H9 (cell line): ENCODE data around the gene TMCC2. TPM values are rescaled to one million over a fixed set of nuclear protein-coding genes. Genes with fewer than 3 reads are reported as not detected.

Experiments
- DNase-seq: peaks from one replicate; pipeline ENCODE4 v3.0.0-alpha.2; 2017
- H2AFZ ChIP-seq: one replicate; pipeline ENCODE4 v1.6.1; 2013; ENCODE audit warnings: mild to moderate bottlenecking, low read length, control low read depth, moderate library complexity
- H2AK5ac ChIP-seq: 2 replicates; pipeline ENCODE4 v1.6.1; 2013; ENCODE audit warnings: low read length, control low read depth, mixed read lengths; ENCODE audit not compliant: insufficient read length
- H2BK120ac ChIP-seq: one replicate; pipeline ENCODE4 v1.6.1; 2013; ENCODE audit warnings: low read depth, mild to moderate bottlenecking, low read length, control low read depth, inconsistent platforms; ENCODE audit not compliant: poor library complexity, severe bottlenecking
- H2BK12ac ChIP-seq: 2 replicates; pipeline ENCODE4 v1.6.1; 2013; ENCODE audit warnings: low read length, control low read depth, mixed read lengths, low read depth; ENCODE audit not compliant: insufficient read length
- H2BK15ac ChIP-seq: 2 replicates; pipeline ENCODE4 v1.6.1; 2013; ENCODE audit warnings: low read depth, low read length, control low read depth
- H2BK20ac ChIP-seq: one replicate; pipeline ENCODE4 v1.6.1; 2013; ENCODE audit warnings: low read depth, mild to moderate bottlenecking, low read length, control low read depth, inconsistent platforms; ENCODE audit not compliant: poor library complexity, severe bottlenecking
- H2BK5ac ChIP-seq: 2 replicates; pipeline ENCODE4 v1.6.1; 2013; ENCODE audit warnings: low read length, control low read depth, mixed read lengths; ENCODE audit not compliant: insufficient read length
- H3K14ac ChIP-seq: 2 replicates; pipeline ENCODE4 v1.6.1; 2013; ENCODE audit warnings: low read length, control low read depth; ENCODE audit not compliant: insufficient read depth
- H3K18ac ChIP-seq: 2 replicates; pipeline ENCODE4 v1.6.1; 2013; ENCODE audit warnings: low read depth, mild to moderate bottlenecking, mixed read lengths, low read length, control low read depth; ENCODE audit not compliant: insufficient read length
- H3K23ac ChIP-seq: 2 replicates; pipeline ENCODE4 v1.6.1; 2013; ENCODE audit warnings: low read length, control low read depth, mixed read lengths, low read depth; ENCODE audit not compliant: insufficient read length
- H3K23me2 ChIP-seq: 2 replicates; pipeline ENCODE4 v1.6.1; 2013; ENCODE audit warnings: low read depth, mild to moderate bottlenecking, mixed read lengths, low read length, control low read depth; ENCODE audit not compliant: insufficient read length, poor library complexity, severe bottlenecking
- H3K27ac ChIP-seq: 2 replicates; pipeline ENCODE4 v1.5.1; 2013; ENCODE audit warnings: low read length, control low read depth, mixed read lengths, low read depth; ENCODE audit not compliant: insufficient read length
- H3K27me3 ChIP-seq: 2 replicates; pipeline ENCODE4 v1.6.1; 2013; ENCODE audit warnings: low read length, control low read depth, inconsistent platforms; ENCODE audit not compliant: insufficient read depth
- H3K4ac ChIP-seq: 2 replicates; pipeline ENCODE4 v1.6.1; 2013; ENCODE audit warnings: low read depth, mild to moderate bottlenecking, control low read depth, inconsistent platforms, low read length, moderate library complexity
- H3K4me1 ChIP-seq: 2 replicates; pipeline ENCODE4 v1.6.1; 2013; ENCODE audit warnings: low read length, control low read depth, inconsistent platforms; ENCODE audit not compliant: insufficient read depth
- H3K4me2 ChIP-seq: 2 replicates; pipeline ENCODE4 v1.6.1; 2013; ENCODE audit warnings: low read length, control low read depth, mixed read lengths; ENCODE audit not compliant: insufficient read length, insufficient read depth
- H3K56ac ChIP-seq: 2 replicates; pipeline ENCODE4 v1.6.1; 2013; ENCODE audit warnings: low read depth, mild to moderate bottlenecking, mixed read lengths, low read length, control low read depth; ENCODE audit not compliant: insufficient read length
- H3K79me1 ChIP-seq: 2 replicates; pipeline ENCODE4 v1.6.1; 2013; ENCODE audit warnings: low read depth, mild to moderate bottlenecking, moderate library complexity, low read length, control low read depth, inconsistent platforms; ENCODE audit not compliant: insufficient read depth, poor library complexity, severe bottlenecking
- H3K79me2 ChIP-seq: 2 replicates; pipeline ENCODE4 v1.6.1; 2013; ENCODE audit warnings: low read length, control low read depth, inconsistent platforms; ENCODE audit not compliant: insufficient read depth
- H3K9ac ChIP-seq: 2 replicates; pipeline ENCODE4 v1.6.1; 2013; ENCODE audit warnings: low read length, control low read depth, mixed read lengths; ENCODE audit not compliant: insufficient read length; ENCODE audit errors: extremely low read depth
- H3K9me3 ChIP-seq: one replicate; pipeline ENCODE4 v1.6.1; 2013; ENCODE audit warnings: low read depth, low read length, inconsistent platforms; ENCODE audit not compliant: control insufficient read depth
- H3T11ph ChIP-seq: one replicate; pipeline ENCODE4 v1.6.1; 2013; ENCODE audit warnings: mild to moderate bottlenecking, low read length, control low read depth, inconsistent platforms
- H4K20me1 ChIP-seq: one replicate; pipeline ENCODE4 v1.6.1; 2013; ENCODE audit not compliant: control insufficient read depth, insufficient read length, insufficient read depth
- H4K5ac ChIP-seq: 2 replicates; pipeline ENCODE4 v1.6.1; 2013; ENCODE audit warnings: low read depth, mild to moderate bottlenecking, mixed read lengths, low read length, control low read depth; ENCODE audit not compliant: insufficient read length
- H4K8ac ChIP-seq: replicated peaks from 2 replicates; pipeline ENCODE4 v1.6.1; 2013; ENCODE audit warnings: low read length, control low read depth, mixed read lengths, low read depth; ENCODE audit not compliant: insufficient read length
- H4K91ac ChIP-seq: 2 replicates; pipeline ENCODE4 v1.6.1; 2013; ENCODE audit warnings: low read depth, mild to moderate bottlenecking, moderate library complexity, mixed read lengths, low read length, control low read depth; ENCODE audit not compliant: insufficient read length
- H3K27ac Mint-ChIP-seq, 3 experiments: 2 replicates in 2 of 3; 3 replicates in 1 of 3; pipeline ENCODE4 v1.8.0; 2020 to 2021; ENCODE audit warnings: mixed read lengths in 3 of 3, mild to moderate bottlenecking in 1 of 3, moderate library complexity in 1 of 3
- H3K27me3 Mint-ChIP-seq: 2 replicates; pipeline ENCODE4 v1.8.0; 2021; ENCODE audit warnings: low read depth, mild to moderate bottlenecking, moderate library complexity, mixed read lengths
- H3K36me3 Mint-ChIP-seq, 3 experiments: 2 replicates in 2 of 3; 3 replicates in 1 of 3; pipeline ENCODE4 v1.8.0; 2020 to 2021; ENCODE audit warnings: low read depth in 3 of 3, mixed read lengths in 3 of 3; ENCODE audit not compliant: insufficient read depth in 1 of 3
- H3K4me1 Mint-ChIP-seq, 2 experiments: 2 replicates each; pipeline ENCODE4 v1.8.0; 2020; ENCODE audit warnings: mixed read lengths in 2 of 2
- H3K4me3 Mint-ChIP-seq, 2 experiments: 2 replicates in 1 of 2; 3 replicates in 1 of 2; pipeline ENCODE4 v1.8.0; 2020 to 2021; ENCODE audit warnings: mild to moderate bottlenecking in 2 of 2, mixed read lengths in 2 of 2, moderate library complexity in 1 of 2
- H3K9me3 Mint-ChIP-seq, 2 experiments: 2 replicates in 1 of 2; 3 replicates in 1 of 2; pipeline ENCODE4 v1.8.0; 2020; ENCODE audit warnings: mild to moderate bottlenecking in 2 of 2, mixed read lengths in 2 of 2, moderate library complexity in 1 of 2
- CTCF ChIP-seq: fragments of 200-600 bp; sonication (generic); conservative IDR thresholded peaks from 3 replicates; pipeline ENCODE4 v1.8.0; 2021; ENCODE audit warnings: antibody characterized with exemption, mild to moderate bottlenecking
- total RNA-seq: library from RNA; stranded (reverse); gene quantifications from 2 replicates; pipeline ENCODE4 v1.2.1, GENCODE V29; 2021

TMCC2 gene
- total RNA-seq, 1 experiment from 2014 or later = 11.7 TPM

GRCh38 chr1:205204552-205204951, 23.2 kb upstream of the TMCC2 start:
- no peak overlapping the region for H3K9ac ChIP-seq
- H4K91ac ChIP-seq = no peak overlapping the region
- no peak overlapping the region for H3K27ac Mint-ChIP-seq
- H3K4me2 ChIP-seq = no peak overlapping the region
- H2BK5ac ChIP-seq = no peak overlapping the region
- H2BK15ac ChIP-seq = no peak overlapping the region
- H3K4me1 Mint-ChIP-seq = peaks cover 10 to 35% of the 10 kb centered on the region in 2 experiments
- H4K8ac ChIP-seq = no peak overlapping the region
- H2BK20ac ChIP-seq = no peak overlapping the region
- H3K79me2 ChIP-seq = no peaks in the 10 kb centered on the region; the same call in 1 of the 2 replicates
- H3K9me3 ChIP-seq = no peaks in the 10 kb centered on the region
- H3K79me1 ChIP-seq = no peaks in the 10 kb centered on the region
- H4K5ac ChIP-seq = no peak overlapping the region
- H3K23me2 ChIP-seq = no peaks in the 10 kb centered on the region
- no peak overlapping the region for H3K14ac ChIP-seq
- H3K4me3 Mint-ChIP-seq = no peak overlapping the region
- no peaks in the 10 kb centered on the region for H3K27me3 Mint-ChIP-seq
- no peak overlapping the region for H3K56ac ChIP-seq
- H2BK120ac ChIP-seq = no peak overlapping the region
- H3K4ac ChIP-seq = no peak overlapping the region
- no peak for TF ChIP-seq CTCF
- H2AK5ac ChIP-seq = no peak overlapping the region
- H3K9me3 Mint-ChIP-seq = no peaks in the 10 kb centered on the region
- peaks cover 0 to 2% (median 0%) of the 10 kb centered on the region in 3 experiments; a peak in 1 of 7 replicates for H3K36me3 Mint-ChIP-seq
- no peak overlapping the region for H3K27ac ChIP-seq
- no peak overlapping the region for H2AFZ ChIP-seq
- no peak for DNase-seq
- no peak overlapping the region for H3K18ac ChIP-seq
- no peaks in the 10 kb centered on the region for H4K20me1 ChIP-seq
- H3K27me3 ChIP-seq = no peaks in the 10 kb centered on the region
- H3K4me1 ChIP-seq = peaks cover 5% of the 10 kb centered on the region; the same call in 1 of the 2 replicates
- H3K23ac ChIP-seq = no peak overlapping the region
- no peak overlapping the region for H3T11ph ChIP-seq
- no peak overlapping the region for H2BK12ac ChIP-seq
